Retina (tissue), 1 donor: Measurements from ENCODE around the gene ASPN.
"Not testable (repeated sequence)": the region's sequence is repeated elsewhere in the genome, so short reads cannot be mapped to it uniquely, and the experiment has no call there.

Experiments
- DNase-seq: peaks from one replicate; pipeline ENCODE4 v3.0.0-alpha.2; 2016

ASPN gene

GRCh38 chr9:92467041-92467440, 15.3 kb downstream of the ASPN start:
- no peak for DNase-seq

GRCh38 chr9:92463984-92464383, 18.3 kb downstream of the ASPN start:
- DNase-seq, result no peak

- no peak for DNase-seq
Observed at GRCh38 chr9:92463387-92463786, 18.9 kb downstream of the ASPN start.

- DNase-seq, result no peak
Observed at GRCh38 chr9:92457576-92457975, 24.7 kb downstream of the ASPN start.

GRCh38 chr9:92455217-92455616, 27.1 kb downstream of the ASPN start:
- no peak for DNase-seq

- DNase-seq, result no peak
Observed at GRCh38 chr9:92446536-92446935, 35.8 kb downstream of the ASPN start.

GRCh38 chr9:92444841-92445240, 37.5 kb downstream of the ASPN start:
- no peak for DNase-seq

- no peak for DNase-seq
Observed at GRCh38 chr9:92440751-92441046, 41.6 kb downstream of the ASPN start.

GRCh38 chr9:92439921-92440750, 42.2 kb downstream of the ASPN start:
- DNase-seq, result no peak

- no peak for DNase-seq
Observed at GRCh38 chr9:92438900-92439526, 43.3 kb downstream of the ASPN start.

- DNase-seq, result no peak
Observed at GRCh38 chr9:92435263-92435662, 47.0 kb downstream of the ASPN start.

- no peak for DNase-seq
Observed at GRCh38 chr9:92432972-92433548, 49.2 kb downstream of the ASPN start.

GRCh38 chr9:92432350-92432749, 50.0 kb downstream of the ASPN start:
- DNase-seq, result no peak

- no peak for DNase-seq
Observed at GRCh38 chr9:92429836-92430235, 52.5 kb downstream of the ASPN start.

- no peak for DNase-seq
Observed at GRCh38 chr9:92426501-92427145, 55.7 kb downstream of the ASPN start.

GRCh38 chr9:92425474-92425873, 56.8 kb downstream of the ASPN start:
- DNase-seq, result no peak

- no peak for DNase-seq
Observed at GRCh38 chr9:92424340-92424739, 58.0 kb downstream of the ASPN start, which contains the start of gene OMD. TSS of gene OMD (minus strand) at chr9:92424471. CDS start at chr9:92417558, 6,913 bp downstream.

GRCh38 chr9:92423612-92424011, 58.7 kb downstream of the ASPN start:
- no peak for DNase-seq

GRCh38 chr9:92422611-92423338, 59.5 kb downstream of the ASPN start:
- DNase-seq, result no peak

- no peak for DNase-seq
Observed at GRCh38 chr9:92414566-92414965, 67.7 kb downstream of the ASPN start.

- DNase-seq, result not testable (repeated sequence)
Observed at GRCh38 chr9:92411157-92411556, 71.1 kb downstream of the ASPN start.

- no peak for DNase-seq
Observed at GRCh38 chr9:92408747-92409478, 73.4 kb downstream of the ASPN start.
